SJCRH30 (cell line): Measurements from ENCODE around the gene SEMA6B. TPM values are rescaled to one million over a fixed set of nuclear protein-coding genes. Genes with fewer than 3 reads are reported as not detected.
A peak's percentile ranks its signal among the peaks of the same experiment; 100 is the strongest.
"Not testable (repeated sequence)": the region's sequence is repeated elsewhere in the genome, so short reads cannot be mapped to it uniquely, and the experiment has no call there.

Experiments
- DNase-seq, 2 experiments: peaks; one replicate each; pipeline ENCODE4 v3.0.0-alpha.2; 2015 to 2020
- H3K27ac ChIP-seq: fragments of 250-450 bp; sonication (Bioruptor Pico); 2 replicates; pipeline ENCODE4 v1.5.1; 2020; ENCODE audit warnings: mild to moderate bottlenecking, moderate library complexity
- H3K27me3 ChIP-seq: fragments of 250-450 bp; sonication (Bioruptor Pico); 2 replicates; pipeline ENCODE4 v1.5.1; 2020; ENCODE audit warnings: mild to moderate bottlenecking, moderate library complexity
- H3K36me3 ChIP-seq: fragments of 250-450 bp; sonication (Bioruptor Pico); 2 replicates; pipeline ENCODE4 v1.5.1; 2020; ENCODE audit warnings: mild to moderate bottlenecking, moderate library complexity
- H3K4me1 ChIP-seq: fragments of 250-450 bp; sonication (Bioruptor Pico); 2 replicates; pipeline ENCODE4 v1.5.1; 2020; ENCODE audit warnings: mild to moderate bottlenecking, moderate library complexity
- H3K4me3 ChIP-seq: fragments of 250-450 bp; sonication (Bioruptor Pico); 2 replicates; pipeline ENCODE4 v1.5.1; 2020; ENCODE audit warnings: mild to moderate bottlenecking, moderate library complexity
- H3K9me3 ChIP-seq: fragments of 250-450 bp; sonication (Bioruptor Pico); replicated peaks from 2 replicates; pipeline ENCODE4 v1.5.1; 2020; ENCODE audit warnings: mild to moderate bottlenecking, moderate library complexity
- total RNA-seq: library from RNA; depleted of rRNA; stranded (reverse); fragments of >200 nt; shearing (Covaris generic); gene quantifications from 2 replicates; pipeline ENCODE4 v1.2.3, GENCODE V29; 2014

The SEMA6B gene
- total RNA-seq, 1 experiment from 2014 or later: 116 TPM

DNA sequence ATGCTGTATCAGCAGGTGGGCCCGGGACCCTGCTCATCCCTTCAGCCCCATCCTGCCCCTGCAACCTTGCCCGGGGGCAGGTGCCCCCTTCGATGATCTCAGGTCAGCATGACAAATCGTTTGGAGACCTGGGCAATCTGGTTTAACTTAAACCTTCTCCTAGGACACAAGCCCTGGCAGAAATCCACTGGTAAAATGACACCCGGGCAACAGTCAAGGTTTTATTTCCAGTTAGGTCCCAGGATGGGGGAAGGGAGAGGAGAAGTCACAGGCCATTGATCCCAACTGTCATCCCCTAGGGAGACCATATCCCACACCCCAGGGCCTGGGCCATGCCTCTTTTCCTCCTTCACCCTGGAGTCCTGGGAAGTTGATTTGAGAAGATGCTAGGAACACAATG is 22.7 kb downstream of the SEMA6B start:
- peak in 1 of 2 experiments; percentile 54 for DNase-seq
- Histone ChIP-seq H3K9me3 (no peaks in the 10 kb centered on the region), H3K4me1 (peaks cover 18% of the 10 kb centered on the region), H3K4me3 (no peak overlapping the region), H3K27ac (no peak overlapping the region), H3K36me3 (no peaks in the 10 kb centered on the region), H3K27me3 (0 out of 2 replicates have a peak, but pooled peaks cover 3% of the 10 kb centered on the region)

DNA sequence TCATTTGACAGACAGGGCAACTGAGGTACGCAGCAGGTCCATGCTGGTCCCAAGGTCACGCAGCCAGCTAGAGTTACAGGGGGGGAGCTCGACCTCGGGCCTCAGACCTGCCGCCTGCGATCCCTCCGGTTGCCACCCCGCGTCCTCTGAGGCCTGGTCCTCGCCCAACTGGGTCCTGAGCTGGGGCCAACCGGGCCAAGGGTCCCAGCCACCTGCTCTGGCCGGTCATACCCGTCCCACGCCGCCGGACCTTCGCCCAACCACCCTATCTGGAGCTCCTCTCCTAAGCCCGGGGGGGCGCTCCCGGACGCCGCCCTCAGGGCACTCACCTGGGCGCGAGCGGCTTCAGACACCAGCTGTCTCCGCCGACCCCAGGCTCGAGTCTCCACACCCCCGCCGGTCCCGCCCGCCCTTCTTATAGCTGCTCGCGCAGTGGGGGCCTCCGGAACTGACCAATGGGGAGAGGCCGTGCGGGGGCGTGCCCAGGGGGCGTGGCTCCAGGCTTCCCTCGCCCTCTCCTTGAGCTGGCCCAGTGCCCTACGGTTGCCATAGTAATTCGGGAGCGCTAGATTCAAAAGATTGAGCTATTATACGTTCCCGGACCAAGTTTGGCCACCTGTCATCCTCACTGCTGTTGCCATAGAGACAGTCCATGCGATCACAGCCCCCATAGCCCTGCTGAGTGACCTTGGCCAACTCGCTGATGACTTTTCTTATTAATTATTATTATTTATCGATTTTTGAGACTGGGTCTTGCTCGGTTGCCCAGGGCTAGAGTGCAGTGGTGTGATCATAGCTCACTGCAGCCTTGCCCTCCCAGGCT is 24.4 kb downstream of the SEMA6B start, which contains the start of gene PLIN5:
PLIN5 (minus strand) TSS at position 389 of the 823 bp plus-strand sequence. CDS start 1,150 bp downstream, outside the sequence.
- Histone ChIP-seq H3K4me3 (peak within 1 kb of the TSS; percentile 16), H3K27ac (no peak within 1 kb of the TSS), H3K9me3 (no peaks in the 10 kb centered on the region), H3K36me3 (no peaks in the 10 kb centered on the region), H3K4me1 (peaks cover 18% of the 10 kb centered on the region), H3K27me3 (0 out of 2 replicates have a peak, but pooled peaks cover 3% of the 10 kb centered on the region)
- peak; percentile 98 to 99 for DNase-seq

DNA sequence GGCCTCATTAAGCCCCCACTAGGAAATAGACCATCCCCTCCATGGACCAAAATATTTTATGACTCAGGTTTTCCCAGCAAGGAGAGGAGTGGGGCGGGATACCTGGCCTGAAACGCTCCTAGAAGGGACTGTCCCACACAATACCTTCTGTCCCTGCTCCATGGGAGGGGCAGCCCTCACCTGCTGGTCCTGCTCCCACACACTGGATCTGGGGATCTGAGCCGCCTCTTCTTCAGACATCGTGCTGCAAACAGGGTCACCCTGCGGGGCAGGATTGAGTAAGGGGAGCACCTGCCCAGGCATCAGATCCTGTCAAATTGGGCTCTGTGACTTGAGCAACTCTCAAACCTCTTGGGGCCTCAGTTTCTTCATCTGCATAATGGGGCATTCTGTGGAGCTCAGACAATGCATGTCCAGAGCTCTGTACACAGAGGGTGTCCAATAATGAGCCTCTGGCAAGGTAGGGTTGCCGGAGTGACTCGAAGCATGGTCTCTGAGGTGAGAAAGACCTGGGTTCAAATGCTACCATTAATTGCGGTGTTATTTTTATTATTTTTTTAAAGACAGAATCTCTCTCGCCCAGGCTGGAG is 25.6 kb downstream of the SEMA6B start:
- no peak overlapping the region for H3K4me3 ChIP-seq
- no peak for DNase-seq
- no peaks in the 10 kb centered on the region for H3K9me3 ChIP-seq
- no peak overlapping the region for H3K27ac ChIP-seq
- H3K27me3 ChIP-seq: 0 out of 2 replicates have a peak, but pooled peaks cover 6% of the 10 kb centered on the region
- H3K36me3 ChIP-seq: no peaks in the 10 kb centered on the region
- H3K4me1 ChIP-seq: peaks cover 18% of the 10 kb centered on the region

DNA sequence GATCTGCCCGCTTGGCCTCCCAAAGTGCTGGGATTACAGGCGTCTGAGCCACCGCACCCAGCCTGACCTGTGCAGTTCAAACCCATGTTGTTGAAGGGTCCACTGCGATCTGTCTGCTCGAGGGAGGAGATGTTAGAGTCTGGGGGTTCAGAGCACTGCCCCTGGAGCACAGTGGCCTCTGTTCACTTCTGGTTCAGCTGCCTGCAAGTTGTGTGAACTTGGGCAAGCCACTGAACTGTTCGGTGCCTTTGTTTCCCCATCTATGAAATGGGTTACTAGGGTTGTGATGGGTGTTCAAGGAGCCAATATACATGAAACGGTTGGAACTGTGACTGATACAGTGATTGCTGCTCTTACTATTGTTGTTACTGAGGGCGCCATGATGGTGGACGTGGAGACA is 26.1 kb downstream of the SEMA6B start:
- Histone ChIP-seq H3K27me3 (0 out of 2 replicates have a peak, but pooled peaks cover 9% of the 10 kb centered on the region), H3K9me3 (no peaks in the 10 kb centered on the region), H3K27ac (no peak overlapping the region), H3K4me3 (no peak overlapping the region), H3K4me1 (peaks cover 18% of the 10 kb centered on the region), H3K36me3 (no peaks in the 10 kb centered on the region)
- no peak for DNase-seq

DNA sequence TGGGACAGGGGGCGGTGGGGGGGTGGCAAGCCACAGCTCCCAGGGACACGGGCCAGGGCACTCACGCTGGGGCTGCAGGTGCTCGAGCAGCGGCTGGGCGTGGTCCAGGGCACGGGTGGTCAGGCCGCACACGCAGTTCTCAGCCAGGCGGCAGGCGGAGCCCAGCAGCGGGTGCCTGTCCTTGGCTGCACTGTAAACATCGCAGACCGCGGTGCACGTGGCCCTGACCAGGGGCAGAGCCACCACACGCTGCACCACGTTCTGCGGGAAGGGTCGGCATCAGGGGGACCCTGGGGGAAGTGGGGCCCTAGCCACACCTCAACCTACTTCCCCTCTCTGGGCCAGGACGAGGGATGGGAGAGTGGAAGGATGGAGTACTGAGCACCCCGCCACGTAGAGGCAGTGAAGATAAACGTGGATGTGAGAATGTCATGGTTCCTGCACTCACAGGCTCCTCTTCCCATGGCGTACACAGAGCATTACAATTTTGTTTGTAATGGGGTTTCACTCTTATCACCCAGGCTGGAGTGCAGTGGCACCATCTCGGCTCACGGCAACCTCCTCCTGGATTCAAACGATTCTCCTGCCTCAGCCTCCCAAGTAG is 27.8 kb downstream of the SEMA6B start:
- Histone ChIP-seq H3K4me3 (no peak overlapping the region), H3K36me3 (no peaks in the 10 kb centered on the region), H3K27me3 (0 out of 2 replicates have a peak, but pooled peaks cover 9% of the 10 kb centered on the region), H3K9me3 (no peaks in the 10 kb centered on the region), H3K27ac (no peak overlapping the region), H3K4me1 (peaks cover 12% of the 10 kb centered on the region)
- peak; percentile 41 to 45 for DNase-seq

DNA sequence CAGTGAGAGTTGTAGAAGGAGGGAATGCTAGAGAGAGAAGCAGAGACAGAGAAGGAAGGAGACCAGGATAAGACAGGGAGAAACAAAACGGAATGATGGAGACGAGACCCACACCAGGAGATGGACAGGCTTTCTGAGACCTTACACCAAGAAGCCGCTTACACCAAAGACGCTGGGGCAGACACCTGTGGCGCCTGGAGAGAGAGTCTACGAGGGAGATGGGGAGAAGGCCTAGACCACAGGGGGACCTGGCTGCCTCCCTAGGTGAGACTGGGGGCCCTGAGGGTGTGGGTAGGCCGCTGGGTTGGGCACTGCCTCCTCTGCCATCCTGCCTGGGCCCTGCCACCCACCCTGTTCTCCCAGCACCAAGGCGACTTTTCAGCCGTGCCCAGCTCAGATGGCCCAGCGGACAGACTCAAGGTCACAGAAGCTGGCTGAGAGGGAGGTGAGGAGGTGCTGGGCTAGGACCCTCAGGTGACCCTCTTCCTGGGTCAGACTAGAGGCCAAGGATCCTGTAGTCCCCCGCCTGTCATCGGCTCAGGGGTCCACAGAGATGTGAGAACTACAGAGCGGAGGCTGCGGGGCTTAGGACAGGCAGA is 29.5 kb downstream of the SEMA6B start:
- Histone ChIP-seq H3K9me3 (no peaks in the 10 kb centered on the region), H3K4me1 (peaks cover 3% of the 10 kb centered on the region; the same call in 1 of the 2 replicates), H3K36me3 (no peaks in the 10 kb centered on the region), H3K27ac (no peak overlapping the region), H3K4me3 (no peak overlapping the region), H3K27me3 (0 out of 2 replicates have a peak, but pooled peaks cover 9% of the 10 kb centered on the region)
- DNase-seq: no peak

DNA sequence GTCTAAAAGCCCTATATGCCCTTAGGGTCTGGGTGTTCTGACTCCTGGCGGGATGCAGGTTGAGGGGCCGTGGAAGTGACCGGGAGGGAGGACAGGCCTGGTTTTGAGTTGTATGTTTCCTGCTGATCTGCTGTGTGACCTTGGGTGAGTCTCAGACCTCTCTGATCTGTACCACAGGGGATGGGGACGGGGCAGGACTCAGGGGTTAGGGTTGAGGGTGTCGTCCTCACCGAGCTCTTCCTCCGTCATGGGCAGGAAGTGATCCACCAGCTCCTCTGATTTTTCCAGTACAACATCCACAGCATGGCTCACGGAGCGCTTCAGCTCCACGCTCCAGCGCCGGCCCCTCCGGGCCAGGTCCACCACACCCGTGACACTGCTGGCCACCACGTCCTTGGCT is 30.6 kb downstream of the SEMA6B start:
- Histone ChIP-seq H3K4me1 (0 out of 2 replicates have a peak, but pooled peaks cover 3% of the 10 kb centered on the region), H3K27ac (no peak overlapping the region), H3K27me3 (0 out of 2 replicates have a peak, but pooled peaks cover 9% of the 10 kb centered on the region), H3K4me3 (no peak overlapping the region), H3K9me3 (no peaks in the 10 kb centered on the region), H3K36me3 (no peaks in the 10 kb centered on the region)
- DNase-seq: no peak

DNA sequence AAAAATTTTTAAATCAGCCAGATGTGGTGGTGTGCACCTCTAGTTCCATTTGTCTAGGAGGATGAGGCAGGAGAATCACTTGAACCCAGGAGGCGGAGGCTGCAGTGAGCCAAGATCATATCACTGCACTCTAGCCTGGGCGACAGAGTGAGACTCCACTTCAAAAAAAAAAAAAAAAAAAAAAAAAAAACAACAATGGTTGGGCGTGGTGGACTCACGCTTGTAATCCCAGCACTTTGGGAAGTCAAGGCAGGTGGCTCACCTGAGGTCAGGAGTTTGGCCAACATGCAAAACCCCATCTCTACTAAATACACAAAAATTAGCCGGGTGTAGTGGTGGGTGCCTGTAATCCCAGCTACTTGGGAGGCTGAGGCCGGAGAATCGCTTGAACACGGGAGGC is 32.1 kb downstream of the SEMA6B start:
- not testable (repeated sequence) for H3K36me3 ChIP-seq, H3K27me3 ChIP-seq, H3K9me3 ChIP-seq, H3K27ac ChIP-seq, H3K4me3 ChIP-seq, H3K4me1 ChIP-seq, DNase-seq

DNA sequence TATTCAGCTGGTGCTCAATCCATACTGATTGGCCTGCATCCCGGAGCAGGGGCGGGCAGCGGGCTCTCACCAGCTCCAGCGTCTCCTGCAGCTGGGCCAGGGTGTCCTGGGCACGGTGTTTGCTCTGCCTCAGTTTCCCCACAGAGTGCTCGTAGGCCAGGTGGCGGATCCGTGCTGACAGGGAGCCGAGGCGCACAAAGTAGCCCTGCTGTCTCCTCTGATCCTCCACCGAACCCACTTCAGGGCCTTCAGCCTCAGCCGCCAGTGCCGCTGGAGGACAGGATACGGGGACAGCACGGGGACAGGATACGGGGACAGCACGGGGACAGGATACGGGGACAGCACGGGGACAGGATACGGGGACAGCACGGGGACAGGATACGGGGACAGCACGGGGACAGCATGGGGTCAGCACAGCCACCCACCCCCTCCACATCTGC is 33.9 kb downstream of the SEMA6B start:
- H3K4me1 ChIP-seq: peaks cover 8% of the 10 kb centered on the region; the same call in 1 of the 2 replicates
- no peak for DNase-seq
- no peaks in the 10 kb centered on the region for H3K36me3 ChIP-seq

DNA sequence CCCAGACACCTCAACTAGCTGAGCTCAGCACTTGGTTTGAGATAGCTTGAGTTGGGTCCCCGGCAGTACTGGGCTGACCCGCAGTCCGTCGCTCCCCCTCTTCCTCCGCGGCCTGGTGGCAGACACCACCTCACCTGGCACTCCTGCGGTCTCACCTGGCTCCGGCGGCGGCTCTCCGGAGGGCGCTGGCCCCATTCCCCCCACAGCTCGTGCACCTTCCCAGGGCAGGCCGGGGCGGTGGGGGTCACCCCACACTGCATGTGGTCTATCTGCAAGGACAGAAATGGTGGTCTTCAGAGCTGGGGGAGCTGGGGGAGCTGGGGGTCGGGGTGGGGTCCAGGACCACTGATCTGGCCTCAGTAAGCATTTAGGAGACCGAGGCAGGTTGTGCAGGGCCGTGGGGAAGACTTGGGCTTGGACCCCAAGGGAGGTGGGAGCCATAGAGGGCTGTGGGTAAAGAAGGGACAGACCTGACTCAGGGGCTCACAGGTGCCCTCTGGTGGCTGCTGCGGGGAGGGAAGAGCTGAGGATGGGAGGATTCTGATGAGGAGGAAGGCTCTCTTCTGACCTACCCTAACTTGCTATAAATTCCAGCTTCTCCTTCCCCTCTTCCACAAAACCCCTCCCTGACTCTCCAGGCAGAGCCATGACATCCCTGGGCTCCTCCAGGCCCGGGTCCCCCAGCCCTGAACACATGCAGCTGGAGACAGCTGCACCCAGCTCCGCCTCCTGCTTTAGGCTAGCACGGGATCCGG is 34.5 kb downstream of the SEMA6B start:
- peak; percentile 73 to 82 for DNase-seq
- Histone ChIP-seq H3K9me3 (no peaks in the 10 kb centered on the region), H3K27me3 (0 out of 2 replicates have a peak, but pooled peaks cover 5% of the 10 kb centered on the region), H3K4me3 (no peak overlapping the region), H3K27ac (no peak overlapping the region), H3K36me3 (no peaks in the 10 kb centered on the region), H3K4me1 (peaks cover 8% of the 10 kb centered on the region; the same call in 1 of the 2 replicates)

More for the DNA sequence above, 33.9 kb downstream of the SEMA6B start:
- H3K4me3 ChIP-seq: no peak overlapping the region
- no peak overlapping the region for H3K27ac ChIP-seq
- no peaks in the 10 kb centered on the region for H3K9me3 ChIP-seq
- 0 out of 2 replicates have a peak, but pooled peaks cover 5% of the 10 kb centered on the region for H3K27me3 ChIP-seq

DNA sequence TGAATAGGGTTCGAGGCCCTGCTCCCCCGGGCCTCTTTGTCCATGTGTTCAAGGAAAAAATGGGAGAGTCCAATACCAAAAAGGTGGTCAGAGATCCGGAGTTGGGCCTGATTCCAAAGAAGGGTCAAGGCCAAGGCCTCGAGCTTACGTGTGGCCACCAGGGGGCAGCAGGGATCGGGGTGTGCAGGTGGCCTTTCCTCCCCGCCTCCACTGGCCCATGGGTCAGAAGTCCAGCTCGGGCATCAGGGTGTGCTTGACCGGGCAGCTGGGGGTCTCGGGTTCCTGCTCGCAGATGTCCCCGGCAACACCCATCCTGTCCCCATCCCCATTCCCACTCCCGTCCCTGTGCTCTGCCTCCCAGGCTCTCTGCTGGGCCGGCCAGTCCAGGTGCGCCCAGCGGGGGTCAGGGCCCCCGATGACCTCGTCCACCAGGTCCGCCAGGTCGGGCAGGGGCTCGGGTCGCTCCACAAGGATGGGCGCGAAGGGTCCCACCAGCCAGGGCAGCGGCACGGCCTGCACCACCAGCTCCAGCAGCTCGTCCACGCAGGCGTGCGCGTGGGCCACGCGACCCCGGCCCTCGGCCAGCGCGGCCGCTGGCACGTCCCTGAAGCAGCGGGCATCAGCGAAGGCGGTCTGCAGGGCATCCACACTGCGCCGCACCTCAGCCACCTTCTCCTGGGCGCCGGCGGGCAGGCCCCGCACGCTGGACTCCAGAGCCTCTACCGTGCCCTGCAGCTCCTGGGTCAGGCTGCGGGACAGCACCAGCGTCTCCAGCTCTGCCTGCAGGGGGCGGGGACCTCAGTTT is 36.0 kb downstream of the SEMA6B start:
- Histone ChIP-seq H3K4me3 (no peak overlapping the region), H3K27me3 (0 out of 2 replicates have a peak, but pooled peaks cover 2% of the 10 kb centered on the region), H3K4me1 (peaks cover 8% of the 10 kb centered on the region; the same call in 1 of the 2 replicates), H3K36me3 (no peaks in the 10 kb centered on the region), H3K9me3 (no peaks in the 10 kb centered on the region), H3K27ac (no peak overlapping the region)
- DNase-seq: peak; percentile 53 to 63

DNA sequence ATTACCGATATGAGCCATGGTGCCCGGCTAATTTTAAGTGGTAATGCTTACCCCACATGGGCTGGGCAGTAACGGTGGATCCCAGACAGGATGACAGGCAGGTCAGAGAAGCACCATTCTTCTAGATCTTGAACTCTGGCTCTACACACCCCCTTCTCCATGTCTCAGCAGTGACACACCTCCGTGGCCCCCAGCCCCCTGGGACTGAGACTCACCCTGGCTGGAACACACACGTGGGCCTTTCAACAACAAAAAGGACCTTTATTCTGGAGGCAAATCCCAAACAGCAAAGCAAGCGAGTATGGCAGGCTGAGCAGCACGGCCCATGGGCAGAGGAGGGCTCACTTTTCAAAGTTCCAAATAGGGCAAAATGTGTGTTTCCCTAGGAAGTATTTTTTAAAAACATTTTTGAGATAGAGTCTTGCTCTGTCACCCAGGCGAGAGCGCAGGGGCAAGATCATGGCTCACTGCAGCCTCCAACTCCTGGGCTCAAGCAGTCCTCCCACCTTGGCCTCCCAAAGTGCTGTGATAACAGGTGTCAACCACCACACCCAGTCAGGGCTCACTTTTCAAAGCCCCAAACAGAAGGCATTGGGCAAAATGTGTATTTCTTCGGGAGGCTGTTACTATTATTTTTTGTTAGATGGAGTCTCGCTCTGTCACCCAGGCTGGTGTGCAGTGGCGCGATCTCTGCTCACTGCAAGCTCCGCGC is 37.0 kb downstream of the SEMA6B start:
- H3K9me3 ChIP-seq: no peaks in the 10 kb centered on the region
- no peaks in the 10 kb centered on the region for H3K36me3 ChIP-seq
- H3K4me1 ChIP-seq: peaks cover 9% of the 10 kb centered on the region; the same call in 1 of the 2 replicates
- no peaks in the 10 kb centered on the region for H3K27me3 ChIP-seq
- no peak overlapping the region for H3K4me3 ChIP-seq
- no peak for DNase-seq
- H3K27ac ChIP-seq: no peak overlapping the region

DNA sequence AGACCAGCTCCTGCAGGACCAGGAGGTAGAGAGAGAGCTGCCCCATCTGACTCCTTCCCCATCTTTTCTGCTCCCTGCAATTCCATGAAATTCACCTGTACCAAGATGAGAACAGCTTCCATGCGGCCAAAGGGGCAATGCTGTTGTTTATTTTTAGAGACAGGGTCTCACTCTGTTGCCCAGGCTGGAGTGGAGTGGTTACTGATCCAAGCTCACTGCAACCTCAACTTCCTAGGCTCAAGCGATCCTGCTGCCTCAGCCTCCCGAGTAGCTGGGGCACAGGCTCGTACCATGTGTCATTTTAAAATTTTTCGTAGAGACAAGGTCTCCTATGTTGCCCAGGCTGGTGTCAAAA is 37.6 kb downstream of the SEMA6B start:
- Histone ChIP-seq H3K27me3 (no peaks in the 10 kb centered on the region), H3K4me3 (no peak overlapping the region), H3K9me3 (no peaks in the 10 kb centered on the region), H3K4me1 (peaks cover 15% of the 10 kb centered on the region), H3K27ac (no peak overlapping the region), H3K36me3 (no peaks in the 10 kb centered on the region)
- no peak for DNase-seq
